DND-41 (cell line): ENCODE results near the gene BICRAL.
"Not testable (repeated sequence)": the region's sequence is repeated elsewhere in the genome, so short reads cannot be mapped to it uniquely, and the experiment has no call there.

Source experiments
- ATAC-seq: fragments of 200-7000 bp; cut with Tn5 transposase; 3 replicates; pipeline ENCODE4 v1.9.1; 2021; ENCODE audit warnings: low read depth; ENCODE audit not compliant: insufficient read depth
- DNase-seq: peaks from one replicate; pipeline ENCODE4 v3.0.0-alpha.2; 2020
- H2AFZ ChIP-seq: 2 replicates; pipeline ENCODE4 v1.6.0; 2012; ENCODE audit warnings: low read depth, low read length
- H3K27ac ChIP-seq: 2 replicates; pipeline ENCODE4 v1.5.1; 2012; ENCODE audit warnings: low read length, inconsistent platforms
- H3K27me3 ChIP-seq: fragments of 200-600 bp; sonication (generic); 2 replicates; pipeline ENCODE4 v1.6.0; 2012; ENCODE audit warnings: low read length, mild to moderate bottlenecking, inconsistent platforms; ENCODE audit not compliant: insufficient read depth, poor library complexity
- H3K36me3 ChIP-seq: 2 replicates; pipeline ENCODE4 v1.5.1; 2012; ENCODE audit warnings: low read length, inconsistent platforms; ENCODE audit not compliant: insufficient read depth
- H3K4me1 ChIP-seq: 2 replicates; pipeline ENCODE4 v1.5.1; 2012; ENCODE audit warnings: mild to moderate bottlenecking, low read length; ENCODE audit not compliant: insufficient read depth
- H3K4me2 ChIP-seq: 2 replicates; pipeline ENCODE4 v1.6.0; 2012; ENCODE audit warnings: mild to moderate bottlenecking, moderate library complexity, low read length, inconsistent platforms; ENCODE audit not compliant: insufficient read depth
- H3K4me3 ChIP-seq, 2 experiments: fragments of 200-600 bp in 1 of 2; shearing (Covaris generic) in 1 of 2; 2 replicates each; pipeline ENCODE4 v1.5.1; 2012 to 2016; ENCODE audit warnings: inconsistent platforms in 2 of 2, low read length in 2 of 2, mild to moderate bottlenecking in 2 of 2, low read depth in 1 of 2, moderate library complexity in 1 of 2
- H3K79me2 ChIP-seq: 2 replicates; pipeline ENCODE4 v1.6.0; 2012; ENCODE audit warnings: low read length, inconsistent platforms; ENCODE audit not compliant: insufficient read depth
- H3K9ac ChIP-seq: 2 replicates; pipeline ENCODE4 v1.6.0; 2012; ENCODE audit warnings: low read depth, mild to moderate bottlenecking, inconsistent platforms, low read length, moderate library complexity
- H3K9me3 ChIP-seq: 2 replicates; pipeline ENCODE4 v1.5.1; 2012; ENCODE audit warnings: low read length, moderate library complexity, mild to moderate bottlenecking, inconsistent platforms; ENCODE audit not compliant: insufficient read depth, severe bottlenecking
- H4K20me1 ChIP-seq: 2 replicates; pipeline ENCODE4 v1.6.0; 2012; ENCODE audit warnings: low read length; ENCODE audit not compliant: insufficient read depth
- CTCF ChIP-seq: IDR thresholded peaks from 2 replicates; pipeline ENCODE4 v1.5.1; 2012; ENCODE audit warnings: borderline replicate concordance, low read length, moderate library complexity, mild to moderate bottlenecking; ENCODE audit not compliant: poor library complexity, severe bottlenecking; ENCODE audit errors: extremely low read depth
- EZH2 ChIP-seq: IDR thresholded peaks from 3 replicates; pipeline ENCODE4 v1.6.1; 2012; ENCODE audit warnings: borderline replicate concordance, low read depth, mild to moderate bottlenecking, moderate library complexity, low read length, inconsistent platforms; ENCODE audit not compliant: severe bottlenecking

Gene BICRAL

GRCh38 chr6:42899871-42900270 lies 118.0 kb downstream of the BICRAL start:
- Histone ChIP-seq H3K4me1 (peaks cover 18% of the 10 kb centered on the region), H3K4me2 (no peak overlapping the region), H3K9ac (no peak overlapping the region), H3K79me2 (no peaks in the 10 kb centered on the region), H3K4me3 (no peak overlapping the region), H3K9me3 (no peaks in the 10 kb centered on the region), H3K27ac (no peak overlapping the region), H2AFZ (no peak overlapping the region), H3K36me3 (no peaks in the 10 kb centered on the region), H4K20me1 (no peaks in the 10 kb centered on the region), H3K27me3 (no peaks in the 10 kb centered on the region)
- ATAC-seq: no peak
- no peak for DNase-seq
- TF ChIP-seq CTCF (no peak), EZH2 (no peak)

- no peaks in the 10 kb centered on the region for H3K27me3 ChIP-seq
- H2AFZ ChIP-seq: peak overlapping the region; percentile 67
- peak; percentile 97 for ATAC-seq
- H3K36me3 ChIP-seq: no peaks in the 10 kb centered on the region
- H3K4me1 ChIP-seq: peaks cover 18% of the 10 kb centered on the region
- H3K27ac ChIP-seq: no peak overlapping the region
- H3K4me2 ChIP-seq: peak overlapping the region; percentile 49
- peak overlapping the region in 1 of 2 experiments; percentile 14; a peak in 1 of 4 replicates for H3K4me3 ChIP-seq
- DNase-seq: peak; percentile 79
- peak overlapping the region; percentile 39; the same call in 1 of the 2 replicates for H3K9ac ChIP-seq
- TF ChIP-seq EZH2 (no peak), CTCF (peak; percentile 91)
- no peaks in the 10 kb centered on the region for H3K79me2 ChIP-seq
- H4K20me1 ChIP-seq: no peaks in the 10 kb centered on the region
- no peaks in the 10 kb centered on the region for H3K9me3 ChIP-seq
These were observed 119.7 kb downstream of the BICRAL start for GRCh38 chr6:42901538-42901957.

- not testable (repeated sequence) for H3K9me3 ChIP-seq, H3K4me3 ChIP-seq, H3K27ac ChIP-seq, H3K27me3 ChIP-seq, DNase-seq, H3K36me3 ChIP-seq, ATAC-seq, H4K20me1 ChIP-seq, H2AFZ ChIP-seq, H3K4me2 ChIP-seq, H3K9ac ChIP-seq, H3K79me2 ChIP-seq
- peaks cover 18% of the 10 kb centered on the region for H3K4me1 ChIP-seq
These were observed 120.8 kb downstream of the BICRAL start for GRCh38 chr6:42902429-42903263.

GRCh38 chr6:42904467-42904866 lies 122.6 kb downstream of the BICRAL start:
- no peak for DNase-seq
- no peaks in the 10 kb centered on the region for H3K9me3 ChIP-seq
- H3K27me3 ChIP-seq: no peaks in the 10 kb centered on the region
- H3K9ac ChIP-seq: no peak overlapping the region
- H3K27ac ChIP-seq: no peak overlapping the region
- no peak overlapping the region for H3K4me2 ChIP-seq
- H2AFZ ChIP-seq: no peak overlapping the region
- no peaks in the 10 kb centered on the region for H3K79me2 ChIP-seq
- TF ChIP-seq EZH2 (no peak), CTCF (no peak)
- no peak overlapping the region for H3K4me3 ChIP-seq
- H3K4me1 ChIP-seq: peaks cover 11% of the 10 kb centered on the region
- ATAC-seq: no peak
- H4K20me1 ChIP-seq: no peaks in the 10 kb centered on the region
- no peaks in the 10 kb centered on the region for H3K36me3 ChIP-seq
